Thymus (tissue), 11 donors: ENCODE data around the gene SLC24A3. TPM values are rescaled to one million over a fixed set of nuclear protein-coding genes. Genes with fewer than 3 reads are reported as not detected.

Experiments used
- DNase-seq, 9 donors: peaks; one replicate each; pipeline ENCODE4 v3.0.0-alpha.2; 2013; ENCODE audit warnings: low spot score in 9 of 9, low read depth in 6 of 9, missing footprints in 1 of 9
- H3K27ac ChIP-seq, 2 donors: one replicate each; pipeline ENCODE4 v1.5.1; 2013; ENCODE audit warnings: control low read depth in 1 of 2, low read depth in 1 of 2, low read length in 1 of 2, mild to moderate bottlenecking in 1 of 2, moderate library complexity in 1 of 2
- H3K27me3 ChIP-seq, 2 donors: one replicate each; pipeline ENCODE4 v1.5.1; 2013; ENCODE audit warnings: low read length in 1 of 2; ENCODE audit not compliant: control insufficient read depth in 2 of 2, insufficient read depth in 1 of 2
- H3K36me3 ChIP-seq, 2 donors: one replicate each; pipeline ENCODE4 v1.5.1; 2013; ENCODE audit warnings: low read length in 1 of 2, mild to moderate bottlenecking in 1 of 2, moderate library complexity in 1 of 2; ENCODE audit not compliant: control insufficient read depth in 2 of 2, insufficient read depth in 2 of 2
- H3K4me1 ChIP-seq, 2 donors: one replicate each; pipeline ENCODE4 v1.5.1; 2013; ENCODE audit warnings: low read length in 2 of 2; ENCODE audit not compliant: control insufficient read depth in 2 of 2, insufficient read depth in 2 of 2
- H3K4me3 ChIP-seq, 2 donors: one replicate each; pipeline ENCODE4 v1.5.1; 2013; ENCODE audit warnings: low read length in 2 of 2, control low read depth in 1 of 2, mild to moderate bottlenecking in 1 of 2
- H3K9me3 ChIP-seq, 2 donors: one replicate each; pipeline ENCODE4 v1.5.1; 2013; ENCODE audit warnings: low read length in 1 of 2, mild to moderate bottlenecking in 1 of 2; ENCODE audit not compliant: control insufficient read depth in 2 of 2, insufficient read depth in 1 of 2
- WGBS: extraction: QIAGEN DNeasy Blood & Tissue Kit; methylation state at CpG from one replicate; pipeline ENCODE4 v1.1.7; 2013; 5-methylcytosine and 5-hydroxymethylcytosine counted together
- polyA plus RNA-seq: library from polyadenylated mRNA; stranded (reverse); fragments of 200-250 nt; gene quantifications from one replicate; pipeline ENCODE4 v1.2.3, GENCODE V29; 2013
- total RNA-seq: library from RNA; stranded (reverse); fragments of 120-200 nt; gene quantifications from one replicate; pipeline ENCODE4 v1.2.4, GENCODE V29; 2013
- donor health status: healthy.

The SLC24A3 gene
- total and polyA plus RNA-seq, 2 donors, result 0.99 to 2.1 TPM

- Histone ChIP-seq H3K9me3 (no peaks in the 10 kb centered on the region), H3K27ac (no peak overlapping the region), H3K4me3 (no peak overlapping the region), H3K27me3 (no peaks in the 10 kb centered on the region), H3K36me3 (no peaks in the 10 kb centered on the region), H3K4me1 (no peaks in the 10 kb centered on the region)
- 90% methylated on average over 2 of the region's 2 CpGs for WGBS
- DNase-seq, result no peak
These were observed 435.6 kb downstream of the SLC24A3 start for GRCh38 chr20:19648024-19648423.

GRCh38 chr20:19649041-19649440 is 436.6 kb downstream of the SLC24A3 start:
- Histone ChIP-seq H3K27me3 (no peaks in the 10 kb centered on the region), H3K4me3 (no peak overlapping the region), H3K9me3 (no peaks in the 10 kb centered on the region), H3K4me1 (no peaks in the 10 kb centered on the region), H3K36me3 (no peaks in the 10 kb centered on the region), H3K27ac (no peak overlapping the region)
- WGBS, result 75% methylated on average over 3 of the region's 3 CpGs
- DNase-seq, result no peak

DNA sequence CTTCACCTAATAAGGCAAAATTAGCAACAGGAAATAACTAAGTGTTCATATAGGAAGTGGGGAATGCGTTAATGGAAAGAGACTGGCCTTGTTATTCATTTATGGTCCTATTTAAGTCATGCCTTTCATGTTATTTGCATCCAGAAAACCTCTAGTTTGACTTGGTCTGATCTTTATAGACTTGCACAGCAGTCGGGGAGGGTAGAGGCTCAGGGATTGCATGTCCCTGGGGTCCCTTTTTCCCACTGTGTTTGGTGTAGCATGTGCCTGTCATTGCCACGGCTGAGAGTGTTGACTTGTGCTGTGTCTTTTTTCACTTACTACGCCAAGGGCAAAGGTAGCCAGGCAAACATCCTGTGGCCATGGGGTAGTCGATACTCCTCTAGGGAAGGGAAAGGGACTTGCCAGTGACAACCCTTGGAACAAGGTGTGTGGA is 440.2 kb downstream of the SLC24A3 start:
- H3K27me3 ChIP-seq, result no peaks in the 10 kb centered on the region
- DNase-seq, result no peak
- H3K27ac ChIP-seq, result no peak overlapping the region
- H3K36me3 ChIP-seq, result no peaks in the 10 kb centered on the region
- no peak overlapping the region for H3K4me3 ChIP-seq
- no peaks in the 10 kb centered on the region for H3K9me3 ChIP-seq
- WGBS, result 88% methylated on average over 5 of the region's 5 CpGs
- H3K4me1 ChIP-seq, result no peaks in the 10 kb centered on the region

DNA sequence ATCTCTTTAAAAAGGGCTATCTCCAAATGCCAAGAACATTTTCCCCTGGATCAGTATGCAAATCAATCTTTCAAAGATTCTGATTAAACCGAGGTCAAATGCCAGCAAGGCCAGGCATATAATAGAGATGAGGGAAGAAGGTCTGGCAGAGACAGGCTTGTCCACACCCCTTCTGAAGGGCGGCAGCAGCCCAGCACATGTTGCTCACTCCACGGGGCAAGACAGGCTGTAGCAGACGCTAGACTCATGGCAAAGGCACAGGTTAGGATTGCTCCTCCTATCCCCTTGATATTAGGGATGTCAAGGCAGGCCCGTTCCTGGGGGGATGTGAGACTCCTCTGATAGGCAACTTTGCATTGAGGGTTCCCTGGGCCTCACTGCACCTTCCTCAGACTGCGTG is 440.9 kb downstream of the SLC24A3 start:
- Histone ChIP-seq H3K36me3 (no peaks in the 10 kb centered on the region), H3K4me1 (no peaks in the 10 kb centered on the region)
- 96% methylated on average over 6 of the region's 6 CpGs for WGBS

DNA sequence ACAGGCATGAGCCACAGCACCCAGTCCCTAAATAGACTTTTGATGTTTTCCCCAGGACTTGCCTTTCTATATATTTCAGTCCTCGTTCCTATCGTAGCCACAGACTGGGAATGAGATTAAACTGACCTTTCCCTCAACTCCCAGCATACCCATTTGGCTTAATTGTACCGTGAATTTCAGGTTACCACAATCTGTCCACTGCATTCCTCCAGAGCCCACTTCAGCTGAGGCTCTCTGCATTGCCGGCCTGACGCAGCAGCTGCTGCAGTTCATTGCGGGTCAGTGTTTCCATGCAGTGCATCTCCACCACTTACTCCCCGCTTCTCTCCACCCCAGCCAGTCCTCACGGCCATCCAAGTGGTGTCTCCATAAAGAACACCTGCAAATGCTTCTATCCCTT is 442.5 kb downstream of the SLC24A3 start:
- 99% methylated on average over 8 of the region's 8 CpGs for WGBS
- Histone ChIP-seq H3K4me3 (no peak overlapping the region), H3K36me3 (no peaks in the 10 kb centered on the region), H3K27me3 (no peaks in the 10 kb centered on the region), H3K4me1 (no peaks in the 10 kb centered on the region), H3K9me3 (no peaks in the 10 kb centered on the region), H3K27ac (no peak overlapping the region)
- DNase-seq, result no peak

More for the DNA sequence above, 440.9 kb downstream of the SLC24A3 start:
- Histone ChIP-seq H3K4me3 (no peak overlapping the region), H3K9me3 (no peaks in the 10 kb centered on the region), H3K27ac (no peak overlapping the region), H3K27me3 (no peaks in the 10 kb centered on the region)
- DNase-seq, result no peak

- H3K36me3 ChIP-seq, result no peaks in the 10 kb centered on the region
- H3K27ac ChIP-seq, result no peak overlapping the region
- DNase-seq, result peak in 1 of 9 donors; percentile 25
- peaks cover 0 to 3% of the 10 kb centered on the region in 2 donors for H3K4me1 ChIP-seq
- no peaks in the 10 kb centered on the region for H3K9me3 ChIP-seq
- WGBS, result 30% methylated on average over 15 of the region's 15 CpGs
- H3K27me3 ChIP-seq, result no peaks in the 10 kb centered on the region
- no peak overlapping the region for H3K4me3 ChIP-seq
These were observed 445.7 kb downstream of the SLC24A3 start for GRCh38 chr20:19658137-19658536.

- 91% methylated on average over 7 of the region's 7 CpGs for WGBS
- Histone ChIP-seq H3K4me1 (peaks cover 0 to 3% of the 10 kb centered on the region in 2 donors), H3K27ac (no peak overlapping the region), H3K9me3 (no peaks in the 10 kb centered on the region), H3K36me3 (no peaks in the 10 kb centered on the region), H3K27me3 (no peaks in the 10 kb centered on the region), H3K4me3 (no peak overlapping the region)
- DNase-seq, result no peak
These were observed 447.0 kb downstream of the SLC24A3 start for GRCh38 chr20:19659448-19659847.

DNA sequence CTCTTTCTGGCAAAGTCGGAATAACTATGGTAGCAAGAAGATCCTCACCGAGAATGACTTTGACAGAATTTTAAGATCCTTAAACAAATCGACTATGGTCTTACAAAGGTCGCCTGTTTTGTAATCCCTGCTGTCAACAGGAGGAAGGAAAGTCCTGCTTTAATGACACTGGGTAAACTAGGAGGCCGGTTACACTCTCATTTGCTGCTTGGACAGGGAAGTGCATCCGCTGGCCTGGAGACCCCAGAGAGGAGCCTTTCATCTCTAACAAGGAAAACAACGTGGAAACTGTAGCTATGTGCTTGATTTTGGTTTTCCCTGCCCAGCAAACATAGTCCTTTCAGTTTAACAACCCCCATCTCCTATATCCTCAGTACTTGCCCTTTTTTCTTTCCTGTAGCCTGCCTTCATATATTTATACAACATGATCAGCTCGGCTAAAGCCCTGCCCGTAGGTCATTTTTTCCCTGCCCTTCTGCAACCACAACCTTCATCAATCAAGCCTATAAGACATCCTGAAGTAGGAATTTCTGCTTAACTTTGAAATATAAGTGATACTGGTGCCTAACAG is 448.5 kb downstream of the SLC24A3 start:
- H3K9me3 ChIP-seq, result no peaks in the 10 kb centered on the region
- H3K4me1 ChIP-seq, result peaks cover 0 to 3% of the 10 kb centered on the region in 2 donors
- H3K27ac ChIP-seq, result no peak overlapping the region
- no peaks in the 10 kb centered on the region for H3K27me3 ChIP-seq
- no peaks in the 10 kb centered on the region for H3K36me3 ChIP-seq
- no peak overlapping the region for H3K4me3 ChIP-seq
- no peak for DNase-seq
- WGBS, result 92% methylated on average over 9 of the region's 9 CpGs

DNA sequence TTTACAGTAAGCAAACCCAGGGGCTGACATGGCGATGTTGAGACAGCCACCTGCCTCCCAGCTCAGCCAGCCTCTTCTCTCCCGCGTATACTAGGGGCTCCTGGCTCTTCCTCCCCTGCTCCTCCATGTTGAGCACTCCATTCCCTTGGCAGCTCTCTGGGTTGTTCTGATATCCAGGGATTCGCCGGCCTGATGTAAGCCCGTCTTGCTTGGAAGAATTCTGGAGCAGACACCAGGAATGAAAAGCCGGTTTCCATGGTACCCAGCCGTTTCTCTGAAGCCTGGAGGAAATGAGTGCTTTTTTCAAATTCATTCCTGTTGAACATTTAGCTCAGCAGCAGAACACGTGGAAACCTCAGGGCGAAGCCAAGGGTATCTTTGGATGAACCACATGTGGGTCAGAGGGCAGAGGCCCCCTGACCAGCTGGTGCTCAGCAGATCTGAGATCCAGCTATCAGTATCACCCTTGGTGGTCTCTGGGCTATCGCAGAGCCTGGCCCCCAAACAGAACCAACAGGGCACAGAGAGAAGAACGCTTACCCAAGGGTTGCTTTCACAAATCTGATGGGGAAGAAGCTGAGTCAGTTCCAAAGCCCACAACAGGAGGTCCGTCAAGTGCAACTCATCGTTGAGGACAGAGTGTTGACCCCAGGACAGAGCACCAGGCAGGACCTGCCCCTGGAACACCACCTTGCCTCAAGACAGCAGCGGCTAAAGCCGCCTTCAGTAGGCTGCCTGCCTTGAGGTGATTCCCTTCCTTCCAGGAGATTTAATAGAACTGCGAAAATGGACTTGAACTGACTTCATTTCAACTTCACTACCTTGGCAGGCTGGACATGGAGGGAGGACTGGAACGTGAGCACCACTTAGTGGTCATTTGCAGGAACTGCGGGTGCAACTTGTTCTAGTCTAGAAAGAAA is 449.5 kb downstream of the SLC24A3 start:
- peak in 8 of 9 donors; percentile 16 to 69 (median 40) for DNase-seq
- H3K4me1 ChIP-seq, result peaks cover 0 to 3% of the 10 kb centered on the region in 2 donors
- no peaks in the 10 kb centered on the region for H3K27me3 ChIP-seq
- H3K4me3 ChIP-seq, result no peak overlapping the region
- no peak overlapping the region for H3K27ac ChIP-seq
- H3K9me3 ChIP-seq, result no peaks in the 10 kb centered on the region
- 69% methylated on average over 19 of the region's 19 CpGs for WGBS
- no peaks in the 10 kb centered on the region for H3K36me3 ChIP-seq
